HEK293T (cell line): ENCODE results near the gene SEMA3A.

Experiments used
- CTCF ChIA-PET: fragments of 350-600 bp; formaldehyde crosslinking; extraction: SDS; loops from one replicate; lab custom pipeline; 2021; ENCODE audit warnings: antibody characterized with exemption, inconsistent platforms; lab: Yijun Ruan, JAX
- POLR2A ChIA-PET: fragments of 350-600 bp; formaldehyde crosslinking; extraction: SDS; loops from one replicate; lab custom pipeline; 2020; ENCODE audit warnings: antibody characterized with exemption, inconsistent platforms; lab: Yijun Ruan, JAX
- DNase-seq: peaks from one replicate; pipeline ENCODE4 v3.0.0; 2012; ENCODE audit warnings: mixed read lengths; ENCODE audit errors: extremely low spot score
- ARNT ChIP-seq: fragments of 450-650 bp; IDR thresholded peaks from 2 replicates; pipeline ENCODE4 v1.6.1; 2017; ENCODE audit warnings: mild to moderate bottlenecking
- BHLHE40 ChIP-seq: fragments of 450-650 bp; IDR thresholded peaks from 2 replicates; pipeline ENCODE4 v1.6.1; 2016; ENCODE audit warnings: mild to moderate bottlenecking, moderate library complexity, borderline replicate concordance
- CTBP1 ChIP-seq: fragments of 450-650 bp; IDR thresholded peaks from 2 replicates; pipeline ENCODE4 v1.6.1; 2016; ENCODE audit warnings: borderline replicate concordance
- ELF4 ChIP-seq: fragments of 450-650 bp; IDR thresholded peaks from 2 replicates; pipeline ENCODE4 v1.6.1; 2017; ENCODE audit warnings: antibody characterized with exemption
- FOXA1 ChIP-seq: fragments of 450-650 bp; IDR thresholded peaks from 2 replicates; pipeline ENCODE4 v1.6.1; 2016; ENCODE audit warnings: mild to moderate bottlenecking
- FOXK2 ChIP-seq: fragments of 450-650 bp; IDR thresholded peaks from 2 replicates; pipeline ENCODE4 v1.6.1; 2016; ENCODE audit warnings: mild to moderate bottlenecking
- FOXM1 ChIP-seq: fragments of 450-650 bp; IDR thresholded peaks from 2 replicates; pipeline ENCODE4 v1.6.1; 2017; ENCODE audit warnings: mild to moderate bottlenecking, borderline replicate concordance
- HDGF ChIP-seq: fragments of 450-650 bp; IDR thresholded peaks from 2 replicates; pipeline ENCODE4 v1.6.1; 2017; ENCODE audit warnings: antibody characterized with exemption, borderline replicate concordance
- L3MBTL2 ChIP-seq: fragments of 450-650 bp; conservative IDR thresholded peaks from 2 replicates; pipeline ENCODE4 v1.6.1; 2016; ENCODE audit warnings: mild to moderate bottlenecking
- LEF1 ChIP-seq: fragments of 450-650 bp; IDR thresholded peaks from 2 replicates; pipeline ENCODE4 v1.6.1; 2017; ENCODE audit warnings: mild to moderate bottlenecking, borderline replicate concordance
- NFRKB ChIP-seq: fragments of 450-650 bp; IDR thresholded peaks from 2 replicates; pipeline ENCODE4 v1.6.1; 2016; ENCODE audit warnings: mild to moderate bottlenecking, moderate library complexity
- SP1 ChIP-seq: fragments of 450-650 bp; IDR thresholded peaks from 2 replicates; pipeline ENCODE4 v1.6.1; 2017
- SUZ12 ChIP-seq: fragments of 450-650 bp; IDR thresholded peaks from 2 replicates; pipeline ENCODE4 v1.6.1; 2016; ENCODE audit warnings: mild to moderate bottlenecking
- TARDBP ChIP-seq: fragments of 450-650 bp; IDR thresholded peaks from 2 replicates; pipeline ENCODE4 v1.6.1; 2016
- ZNF384 ChIP-seq: fragments of 450-650 bp; IDR thresholded peaks from 2 replicates; pipeline ENCODE4 v1.6.1; 2016
- TF ChIP-seq, protein P1 (sequence below): fragments of 450-650 bp; IDR thresholded peaks from 2 replicates; pipeline ENCODE4 v1.6.1; 2016

SEMA3A gene

DNA sequence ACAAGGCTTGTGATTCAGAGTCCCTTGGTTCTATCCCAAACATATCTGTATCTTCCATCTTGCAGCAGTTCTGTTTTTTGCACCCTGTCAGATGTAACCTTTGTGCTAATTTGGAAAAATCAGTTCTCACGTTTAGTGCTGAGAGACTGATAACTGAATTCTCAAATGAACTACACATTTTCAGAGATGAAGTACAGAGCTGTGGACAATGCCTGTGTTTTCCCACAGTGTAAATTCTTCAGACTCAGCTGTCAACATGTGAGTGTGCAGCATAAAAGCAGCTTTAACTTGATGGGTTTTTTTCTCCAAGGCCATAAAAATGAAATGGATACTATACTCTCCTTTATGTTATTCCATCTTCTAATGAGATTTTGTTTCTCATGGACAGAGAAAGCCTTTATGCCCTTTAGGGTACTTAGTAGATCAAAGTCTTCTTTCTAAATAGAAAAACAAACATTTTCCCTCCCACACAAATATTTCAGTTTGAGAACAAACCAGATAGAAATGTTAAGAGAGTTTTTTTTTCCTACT lies 150.9 kb downstream of the SEMA3A start:
- ChIA-PET POLR2A (no interaction called here), CTCF (no interaction called here)
- TF ChIP-seq L3MBTL2 (no peak), HDGF (no peak), ELF4 (no peak), BHLHE40 (no peak), SP1 (no peak), CTBP1 (peak; percentile 50; the same call in 1 of the 2 replicates), FOXM1 (no peak), SUZ12 (no peak), ARNT (no peak), FOXK2 (no peak), FOXA1 (no peak), ZNF384 (peak; percentile 86), NFRKB (no peak)
- TF ChIP-seq, protein P1, sequence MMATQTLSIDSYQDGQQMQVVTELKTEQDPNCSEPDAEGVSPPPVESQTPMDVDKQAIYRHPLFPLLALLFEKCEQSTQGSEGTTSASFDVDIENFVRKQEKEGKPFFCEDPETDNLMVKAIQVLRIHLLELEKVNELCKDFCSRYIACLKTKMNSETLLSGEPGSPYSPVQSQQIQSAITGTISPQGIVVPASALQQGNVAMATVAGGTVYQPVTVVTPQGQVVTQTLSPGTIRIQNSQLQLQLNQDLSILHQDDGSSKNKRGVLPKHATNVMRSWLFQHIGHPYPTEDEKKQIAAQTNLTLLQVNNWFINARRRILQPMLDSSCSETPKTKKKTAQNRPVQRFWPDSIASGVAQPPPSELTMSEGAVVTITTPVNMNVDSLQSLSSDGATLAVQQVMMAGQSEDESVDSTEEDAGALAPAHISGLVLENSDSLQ = peak; percentile 46

DNA sequence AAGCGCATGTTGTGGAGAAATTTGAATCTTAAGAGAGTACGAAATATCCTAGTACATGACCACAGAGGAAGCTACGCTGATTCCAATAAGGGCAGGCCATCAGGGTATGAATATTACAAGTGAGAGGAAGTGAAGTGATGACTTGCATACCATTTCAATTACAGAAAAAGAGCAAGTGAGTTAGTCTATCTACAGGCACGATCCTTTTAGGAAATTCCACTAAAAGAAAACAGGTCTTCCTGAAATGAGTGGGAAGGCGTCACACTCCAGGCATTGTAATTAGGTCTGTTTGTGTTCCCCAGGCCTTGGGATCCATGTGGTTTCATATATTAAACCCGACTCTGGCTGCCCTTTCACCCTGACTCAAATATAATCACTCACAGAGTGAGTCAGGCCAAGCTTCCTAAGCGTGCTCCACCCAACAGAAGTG lies 152.5 kb downstream of the SEMA3A start:
- TF ChIP-seq HDGF = no peak
- TF ChIP-seq LEF1 = no peak
- TF ChIP-seq SUZ12 = no peak
- TF ChIP-seq ELF4 = no peak
- TF ChIP-seq CTBP1 = no peak
- TF ChIP-seq BHLHE40 = no peak
- no peak for TF ChIP-seq ARNT
- POLR2A ChIA-PET = no interaction called here
- no peak for DNase-seq
- CTCF ChIA-PET = no interaction called here

More for the DNA sequence above, 150.9 kb downstream of the SEMA3A start:
- DNase-seq = no peak

DNA sequence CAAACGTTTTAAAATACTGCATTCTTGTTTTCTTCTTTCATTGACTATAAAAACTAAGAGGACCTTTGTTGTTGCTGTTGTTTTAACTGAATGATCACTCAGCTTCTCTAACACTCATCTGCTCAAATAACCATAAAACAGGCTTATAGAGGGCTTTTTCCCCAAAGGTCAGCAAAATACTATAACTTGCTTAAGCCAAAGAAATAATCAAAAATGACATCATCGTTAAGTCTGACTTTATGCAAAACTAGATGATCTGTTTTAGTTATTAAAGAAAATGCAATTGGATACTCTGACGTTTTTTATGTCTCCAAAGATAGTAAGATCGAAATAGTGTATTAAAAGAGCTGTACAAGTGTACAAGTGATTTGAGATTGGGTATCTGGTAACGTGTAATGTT lies 152.9 kb downstream of the SEMA3A start:
- ChIA-PET CTCF (no interaction called here), POLR2A (no interaction called here)
- no peak for TF ChIP-seq FOXM1
- TF ChIP-seq ARNT = 0 out of 2 replicates have a peak, but pooled peaks have one; percentile 9
- TF ChIP-seq CTBP1 = peak; percentile 33; the same call in 1 of the 2 replicates
- DNase-seq = no peak

DNA sequence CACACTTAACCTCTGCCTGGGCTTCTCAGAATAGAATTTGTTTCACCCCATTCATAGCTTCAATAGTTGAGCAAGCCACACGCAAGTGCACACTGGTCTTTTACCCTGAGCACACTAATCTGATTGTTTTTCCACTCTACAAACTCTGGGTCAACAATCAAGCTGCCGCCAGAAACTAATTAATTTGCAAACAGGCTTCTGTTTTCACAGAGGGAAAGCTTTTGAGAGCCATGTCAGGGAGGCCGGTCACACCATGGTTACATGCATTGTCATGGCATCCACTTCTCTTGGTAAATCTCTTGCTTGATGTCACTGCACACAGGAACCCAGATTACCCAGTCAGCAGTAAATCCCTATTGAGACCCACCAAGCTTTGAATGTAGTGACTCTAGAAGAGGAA lies 154.2 kb downstream of the SEMA3A start:
- no peak for DNase-seq
- POLR2A ChIA-PET = no interaction called here
- TF ChIP-seq FOXM1 (no peak), FOXK2 (no peak), SUZ12 (no peak), BHLHE40 (no peak), NFRKB (no peak), HDGF (no peak), FOXA1 (no peak), TARDBP (no peak), ZNF384 (no peak), ELF4 (no peak), CTBP1 (no peak)
- TF ChIP-seq, protein P1 = no peak
- CTCF ChIA-PET = no interaction called here

DNA sequence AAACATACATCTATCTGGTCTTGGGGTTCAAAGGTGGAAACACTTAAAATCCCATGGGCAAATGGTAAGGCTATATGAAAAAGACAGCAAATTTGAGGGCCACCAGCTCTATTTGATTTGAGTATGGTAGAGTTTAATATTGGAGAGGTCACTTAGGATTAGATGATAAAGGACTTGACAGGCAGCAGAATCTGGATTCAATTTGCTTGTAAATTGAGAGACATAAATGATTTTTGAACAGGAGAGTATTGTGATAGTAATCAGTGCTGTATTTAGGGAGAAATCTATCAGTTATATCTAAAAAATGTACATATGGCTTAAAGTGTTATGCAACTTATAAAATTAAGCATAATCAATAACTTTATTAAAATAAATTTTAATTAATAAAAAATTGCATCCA lies 155.2 kb downstream of the SEMA3A start:
- no peak for DNase-seq
- POLR2A ChIA-PET = no interaction called here
- TF ChIP-seq TARDBP (no peak), ZNF384 (no peak), LEF1 (no peak), BHLHE40 (no peak), ARNT (no peak), SP1 (no peak), FOXM1 (no peak), ELF4 (no peak), NFRKB (no peak), L3MBTL2 (no peak)
- TF ChIP-seq, protein P1 = no peak
- CTCF ChIA-PET = no interaction called here

DNA sequence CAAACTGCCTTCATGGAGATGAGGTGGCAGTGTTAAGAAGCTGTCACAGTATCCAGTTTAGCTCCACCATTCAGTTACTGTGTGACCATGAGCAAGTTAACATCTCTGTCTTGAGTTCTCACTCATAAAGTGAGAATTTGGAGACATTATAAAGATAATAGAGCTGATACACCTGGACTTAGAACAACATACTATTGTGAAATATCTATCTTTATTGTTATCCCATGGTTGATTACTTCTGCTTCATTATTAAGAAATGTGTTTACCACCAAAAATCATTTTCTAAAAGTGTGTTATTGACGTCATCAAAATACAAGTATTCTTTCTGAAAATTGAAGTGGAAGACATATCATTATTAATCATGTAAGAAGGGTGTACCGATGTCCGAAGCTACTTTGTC lies 166.9 kb downstream of the SEMA3A start:
- POLR2A ChIA-PET = no interaction called here
- TF ChIP-seq SUZ12 = no peak
- no peak for TF ChIP-seq NFRKB
- no peak for TF ChIP-seq ARNT
- no peak for TF ChIP-seq FOXA1
- TF ChIP-seq SP1 = no peak
- TF ChIP-seq ELF4 = no peak
- TF ChIP-seq FOXK2 = no peak
- no peak for TF ChIP-seq HDGF
- TF ChIP-seq LEF1 = no peak
- no peak for TF ChIP-seq FOXM1
- TF ChIP-seq CTBP1 = no peak
- TF ChIP-seq L3MBTL2 = no peak
- no peak for TF ChIP-seq ZNF384
- no peak for TF ChIP-seq TARDBP
- TF ChIP-seq BHLHE40 = no peak

More for the DNA sequence above, 166.9 kb downstream of the SEMA3A start:
- DNase-seq = no peak
- CTCF ChIA-PET = no interaction called here
